Endothelial cell of coronary artery (primary cell): ENCODE data around the gene GABRQ. TPM values are rescaled to one million over a fixed set of nuclear protein-coding genes. Genes with fewer than 3 reads are reported as not detected.

Experiments
- total RNA-seq: library from RNA; depleted of rRNA; stranded (reverse); fragments of >200 nt; gene quantifications from 2 replicates; pipeline ENCODE4 v1.2.3, GENCODE V29; 2014

GABRQ gene
- total RNA-seq, result not detected in 2 replicates

DNA sequence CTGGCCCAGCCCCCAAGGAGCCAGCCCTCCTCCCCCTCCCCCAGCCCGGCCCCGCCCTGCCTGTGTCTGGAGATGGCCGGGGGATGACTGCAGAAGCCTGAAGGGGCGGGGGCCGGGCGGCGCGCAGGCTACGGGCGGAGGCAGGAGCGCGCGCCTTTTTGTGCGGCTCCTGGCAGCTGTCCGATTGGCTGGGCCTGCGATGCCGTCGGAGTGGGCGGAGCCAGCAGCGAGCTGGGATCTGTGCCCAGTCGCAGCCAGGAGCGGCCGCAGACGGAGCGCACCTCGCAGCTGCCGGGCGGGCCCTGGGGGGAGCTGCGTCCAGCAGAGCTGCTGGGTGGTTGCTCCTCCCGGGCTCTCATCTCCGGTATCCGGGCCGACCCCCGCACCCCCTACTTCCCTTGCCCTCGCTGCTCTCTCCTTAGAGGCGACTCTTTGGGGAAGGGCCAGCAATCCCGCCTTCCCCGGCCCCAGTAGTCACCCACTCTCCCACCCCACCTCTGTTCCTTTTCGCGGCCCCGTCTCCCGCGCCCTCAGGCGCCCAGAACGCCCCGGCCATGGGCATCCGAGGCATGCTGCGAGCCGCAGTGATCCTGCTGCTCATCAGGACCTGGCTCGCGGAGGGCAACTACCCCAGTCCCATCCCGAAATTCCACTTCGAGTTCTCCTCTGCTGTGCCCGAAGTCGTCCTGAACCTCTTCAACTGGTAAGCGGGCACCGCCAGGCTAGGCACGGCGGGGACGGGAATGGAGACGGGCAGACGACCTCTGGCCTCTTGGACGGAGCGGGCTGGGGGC, at the start of gene GABRQ:
Gene GABRQ (plus strand): TSS at position 247 of the 794 bp plus-strand sequence. CDS start 308 bp downstream, at position 555.

DNA sequence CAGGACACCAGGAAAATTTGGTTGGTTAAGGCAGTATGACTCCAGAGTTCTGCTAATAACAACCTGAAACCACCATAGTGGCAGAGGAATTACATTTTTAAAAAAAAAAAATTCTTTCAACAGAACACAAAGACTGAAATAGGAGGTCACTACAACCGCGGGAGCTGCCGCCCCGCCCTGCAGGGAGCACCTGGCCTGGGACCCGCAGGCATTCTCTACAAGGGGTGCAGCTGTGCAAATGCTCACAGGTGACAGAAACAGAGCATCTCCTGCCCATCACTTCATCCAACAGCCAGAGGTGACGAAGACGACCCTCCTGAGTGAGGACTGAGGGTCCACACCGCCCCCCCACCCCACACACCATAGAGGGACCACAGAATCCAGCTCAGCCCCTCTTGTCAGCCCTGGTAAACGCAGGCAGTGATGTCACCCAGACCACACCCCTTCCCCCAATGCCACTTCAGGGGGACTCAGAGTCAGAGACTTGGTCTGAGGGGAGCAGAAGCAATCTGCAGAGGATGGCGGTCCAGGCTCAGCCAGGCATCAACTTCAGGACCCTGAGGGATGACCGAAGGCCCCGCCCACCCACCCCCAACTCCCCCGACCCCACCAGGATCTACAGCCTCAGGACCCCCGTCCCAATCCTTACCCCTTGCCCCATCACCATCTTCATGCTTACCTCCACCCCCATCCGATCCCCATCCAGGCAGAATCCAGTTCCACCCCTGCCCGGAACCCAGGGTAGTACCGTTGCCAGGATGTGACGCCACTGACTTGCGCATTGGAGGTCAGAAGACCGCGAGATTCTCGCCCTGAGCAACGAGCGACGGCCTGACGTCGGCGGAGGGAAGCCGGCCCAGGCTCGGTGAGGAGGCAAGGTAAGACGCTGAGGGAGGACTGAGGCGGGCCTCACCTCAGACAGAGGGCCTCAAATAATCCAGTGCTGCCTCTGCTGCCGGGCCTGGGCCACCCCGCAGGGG, 60.5 kb downstream of the GABRQ start, which contains the start of gene MAGEA3:
Gene MAGEA3 (plus strand): TSS at position 843 of the 980 bp plus-strand sequence. CDS start 2,039 bp downstream, outside the sequence.

Other genes with a start within 250 kb of the GABRQ start
- not detected in 2 replicates for gene GABRA3, start 186.6 kb upstream of the GABRQ start, total RNA-seq
- gene MAGEA3, start 60.9 kb downstream of the GABRQ start, total RNA-seq, result not detected in 2 replicates
- not detected in 2 replicates for gene CSAG2, start 71.4 kb downstream of the GABRQ start, total RNA-seq
- gene MAGEA2B, start 76.7 kb downstream of the GABRQ start, total RNA-seq, result not detected in 2 replicates
- gene CSAG1, start 95.8 kb downstream of the GABRQ start, total RNA-seq, result not detected in 2 replicates
- gene MAGEA12, start 95.9 kb downstream of the GABRQ start, total RNA-seq, result not detected in 2 replicates
- not detected in 2 replicates for gene MAGEA2, start 115.9 kb downstream of the GABRQ start, total RNA-seq
- not detected in 2 replicates for gene CSAG3, start 121.3 kb downstream of the GABRQ start, total RNA-seq
- not detected in 2 replicates for gene MAGEA6, start 131.8 kb downstream of the GABRQ start, total RNA-seq
- 21.7 and 26.0 TPM in 2 replicates for gene CETN2, start 192.9 kb downstream of the GABRQ start, total RNA-seq
- gene NSDHL, start 193.2 kb downstream of the GABRQ start, total RNA-seq, result 12.1 and 16.7 TPM in 2 replicates